Iris pigment epithelial cell (primary cell): ENCODE measurements around the gene FAM53B.
A peak's percentile ranks its signal among the peaks of the same experiment; 100 is the strongest.

Source experiments
- DNase-seq: peaks from one replicate; pipeline ENCODE4 v3.0.0-alpha.2; 2011; ENCODE audit warnings: low read depth

FAM53B gene

GRCh38 chr10:124646483-124647352 lies 97.5 kb downstream of the FAM53B start:
- peak; percentile 90 for DNase-seq

GRCh38 chr10:124645467-124646095 lies 98.6 kb downstream of the FAM53B start:
- no peak for DNase-seq

- DNase-seq, result no peak
Measured at GRCh38 chr10:124644771-124645415, 99.3 kb downstream of the FAM53B start.

GRCh38 chr10:124644236-124644635 lies 99.9 kb downstream of the FAM53B start:
- DNase-seq, result no peak

- no peak for DNase-seq
Measured at GRCh38 chr10:124643330-124644009, 100.7 kb downstream of the FAM53B start.

GRCh38 chr10:124642088-124642710 lies 102.0 kb downstream of the FAM53B start:
- DNase-seq, result no peak

- DNase-seq, result peak; percentile 58
Measured at GRCh38 chr10:124641282-124642087, 102.7 kb downstream of the FAM53B start.

GRCh38 chr10:124640538-124641231 lies 103.5 kb downstream of the FAM53B start:
- no peak for DNase-seq

- DNase-seq, result no peak
Measured at GRCh38 chr10:124640056-124640455, 104.1 kb downstream of the FAM53B start.

GRCh38 chr10:124639646-124640045 lies 104.5 kb downstream of the FAM53B start:
- DNase-seq, result no peak

- DNase-seq, result no peak
Measured at GRCh38 chr10:124639206-124639605, 105.0 kb downstream of the FAM53B start.

- no peak for DNase-seq
Measured at GRCh38 chr10:124637746-124638145, 106.4 kb downstream of the FAM53B start.

- no peak for DNase-seq
Measured at GRCh38 chr10:124637091-124637700, 107.0 kb downstream of the FAM53B start.

GRCh38 chr10:124636271-124636995 lies 107.7 kb downstream of the FAM53B start:
- DNase-seq, result no peak

GRCh38 chr10:124632566-124632965 lies 111.6 kb downstream of the FAM53B start:
- DNase-seq, result no peak

- DNase-seq, result no peak
Measured at GRCh38 chr10:124632064-124632531, 112.1 kb downstream of the FAM53B start.

- DNase-seq, result no peak
Measured at GRCh38 chr10:124630551-124630950, 113.6 kb downstream of the FAM53B start.

GRCh38 chr10:124629842-124630241 lies 114.3 kb downstream of the FAM53B start:
- no peak for DNase-seq

- no peak for DNase-seq
Measured at GRCh38 chr10:124629415-124629814, 114.8 kb downstream of the FAM53B start.
